Activated T-helper 2 cell treated with anti-CD3 and anti-CD28 coated beads, Interferon-gamma antibody, Interleukin-2, Interleukin-4, amounts not matched to agents 10 μg/mL and 5 μg/mL and 100 μg/mL, durations not matched to agents 14 hours and 24 hours and 36 hours (primary cell): ENCODE measurements around the gene AMMECR1. TPM values are rescaled to one million over a fixed set of nuclear protein-coding genes. Genes with fewer than 3 reads are reported as not detected.

Experiments used
- DNase-seq: peaks from one replicate; pipeline ENCODE4 v3.0.0; 2021; ENCODE audit warnings: low spot score
- H3K27ac Mint-ChIP-seq: one replicate; pipeline ENCODE4 v1.8.0; 2021; ENCODE audit warnings: mixed read lengths
- H3K27me3 Mint-ChIP-seq: one replicate; pipeline ENCODE4 v1.8.0; 2021; ENCODE audit warnings: low read depth, mixed read lengths
- H3K36me3 Mint-ChIP-seq: one replicate; pipeline ENCODE4 v1.8.0; 2021; ENCODE audit warnings: low read depth, mixed read lengths
- H3K4me1 Mint-ChIP-seq: one replicate; pipeline ENCODE4 v1.8.0; 2021; ENCODE audit warnings: low read depth, mixed read lengths
- H3K4me3 Mint-ChIP-seq: one replicate; pipeline ENCODE4 v1.8.0; 2021; ENCODE audit warnings: low read depth, mild to moderate bottlenecking, moderate library complexity, mixed read lengths
- H3K9me3 Mint-ChIP-seq: one replicate; pipeline ENCODE4 v1.8.0; 2021; ENCODE audit warnings: mixed read lengths
- intact Hi-C: fragments of 100-400 bp; cut with micrococcal nuclease; formaldehyde crosslinking; loops from one replicate; pipeline ENCODE4 v1.15.1; 2023
- total RNA-seq: library from RNA; stranded (reverse); gene quantifications from 2 replicates; pipeline ENCODE4 v1.2.3, GENCODE V29; 2022

Gene AMMECR1
- total RNA-seq, 1 donor from 2014 or later, result 10.6 TPM

- no peak for DNase-seq
- intact Hi-C loops, result loop anchor here (5.0 kb wide), 1 partner anchor 254 kb away; no protein-coding TSS in a partner anchor
- H3K36me3 Mint-ChIP-seq, result peaks cover 3% of the 10 kb centered on the region
- H3K27ac Mint-ChIP-seq, result no peak overlapping the region
- no peaks in the 10 kb centered on the region for H3K9me3 Mint-ChIP-seq
- H3K4me3 Mint-ChIP-seq, result no peak overlapping the region
- H3K27me3 Mint-ChIP-seq, result no peaks in the 10 kb centered on the region
- peaks cover 3% of the 10 kb centered on the region for H3K4me1 Mint-ChIP-seq
These were observed 171.4 kb downstream of the AMMECR1 start for GRCh38 chrX:110146521-110146920.

DNA sequence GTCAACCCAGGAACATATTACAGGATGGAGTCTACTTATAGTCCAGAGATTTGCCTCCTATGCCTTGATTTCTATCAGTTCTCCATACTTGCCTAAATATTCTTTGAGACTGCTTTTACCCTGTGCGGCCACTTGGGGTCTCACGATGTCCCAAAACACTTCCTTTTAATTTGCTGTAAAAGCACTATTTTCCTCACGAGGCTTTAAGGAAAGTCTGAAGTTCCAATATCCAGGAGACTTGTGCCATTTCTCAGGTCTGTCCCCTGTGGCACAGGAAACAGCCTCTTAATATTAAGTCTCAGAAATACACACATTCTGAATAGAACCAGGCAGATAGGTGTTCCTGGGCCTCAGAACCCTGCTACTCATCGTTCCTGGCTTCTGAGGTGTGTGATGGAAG is 172.0 kb downstream of the AMMECR1 start:
- Mint-ChIP-seq H3K36me3 (peaks cover 3% of the 10 kb centered on the region), H3K4me3 (no peak overlapping the region), H3K27ac (no peak overlapping the region), H3K9me3 (no peaks in the 10 kb centered on the region), H3K4me1 (peaks cover 6% of the 10 kb centered on the region), H3K27me3 (no peaks in the 10 kb centered on the region)
- DNase-seq, result no peak
- intact Hi-C loops, result loop anchor here (5.0 kb wide), 1 partner anchor 254 kb away; no protein-coding TSS in a partner anchor

- no peaks in the 10 kb centered on the region for H3K9me3 Mint-ChIP-seq
- H3K4me1 Mint-ChIP-seq, result peaks cover 6% of the 10 kb centered on the region
- intact Hi-C loops, result loop anchor here (5.0 kb wide), 1 partner anchor 253 kb away; no protein-coding TSS in a partner anchor
- H3K27me3 Mint-ChIP-seq, result no peaks in the 10 kb centered on the region
- H3K36me3 Mint-ChIP-seq, result peaks cover 3% of the 10 kb centered on the region
- H3K4me3 Mint-ChIP-seq, result no peak overlapping the region
- DNase-seq, result no peak
- no peak overlapping the region for H3K27ac Mint-ChIP-seq
These were observed 172.6 kb downstream of the AMMECR1 start for GRCh38 chrX:110145311-110145710.

Other genes starting within 250 kb of the AMMECR1 start
- gene RTL9, start 40.8 kb upstream of the AMMECR1 start, total RNA-seq, result not detected in 2 replicates